Activated T-helper 2 cell treated with anti-CD3 and anti-CD28 coated beads, Interferon-gamma antibody, Interleukin-2, Interleukin-4, amounts not matched to agents 10 μg/mL and 5 μg/mL and 100 μg/mL, durations not matched to agents 14 hours and 24 hours and 36 hours (primary cell): ENCODE measurements around the gene NRG2. TPM values are rescaled to one million over a fixed set of nuclear protein-coding genes. Genes with fewer than 3 reads are reported as not detected.

ENCODE experiments used
- DNase-seq: peaks from one replicate; pipeline ENCODE4 v3.0.0; 2021; ENCODE audit warnings: low spot score
- H3K27ac Mint-ChIP-seq: one replicate; pipeline ENCODE4 v1.8.0; 2021; ENCODE audit warnings: mixed read lengths
- H3K27me3 Mint-ChIP-seq: one replicate; pipeline ENCODE4 v1.8.0; 2021; ENCODE audit warnings: low read depth, mixed read lengths
- H3K36me3 Mint-ChIP-seq: one replicate; pipeline ENCODE4 v1.8.0; 2021; ENCODE audit warnings: low read depth, mixed read lengths
- H3K4me1 Mint-ChIP-seq: one replicate; pipeline ENCODE4 v1.8.0; 2021; ENCODE audit warnings: low read depth, mixed read lengths
- H3K4me3 Mint-ChIP-seq: one replicate; pipeline ENCODE4 v1.8.0; 2021; ENCODE audit warnings: low read depth, mild to moderate bottlenecking, moderate library complexity, mixed read lengths
- H3K9me3 Mint-ChIP-seq: one replicate; pipeline ENCODE4 v1.8.0; 2021; ENCODE audit warnings: mixed read lengths
- intact Hi-C: fragments of 100-400 bp; cut with micrococcal nuclease; formaldehyde crosslinking; loops from one replicate; pipeline ENCODE4 v1.15.1; 2023
- total RNA-seq: library from RNA; stranded (reverse); gene quantifications from 2 replicates; pipeline ENCODE4 v1.2.3, GENCODE V29; 2022

The NRG2 gene
- total RNA-seq, 1 donor from 2014 or later = not detected

DNA sequence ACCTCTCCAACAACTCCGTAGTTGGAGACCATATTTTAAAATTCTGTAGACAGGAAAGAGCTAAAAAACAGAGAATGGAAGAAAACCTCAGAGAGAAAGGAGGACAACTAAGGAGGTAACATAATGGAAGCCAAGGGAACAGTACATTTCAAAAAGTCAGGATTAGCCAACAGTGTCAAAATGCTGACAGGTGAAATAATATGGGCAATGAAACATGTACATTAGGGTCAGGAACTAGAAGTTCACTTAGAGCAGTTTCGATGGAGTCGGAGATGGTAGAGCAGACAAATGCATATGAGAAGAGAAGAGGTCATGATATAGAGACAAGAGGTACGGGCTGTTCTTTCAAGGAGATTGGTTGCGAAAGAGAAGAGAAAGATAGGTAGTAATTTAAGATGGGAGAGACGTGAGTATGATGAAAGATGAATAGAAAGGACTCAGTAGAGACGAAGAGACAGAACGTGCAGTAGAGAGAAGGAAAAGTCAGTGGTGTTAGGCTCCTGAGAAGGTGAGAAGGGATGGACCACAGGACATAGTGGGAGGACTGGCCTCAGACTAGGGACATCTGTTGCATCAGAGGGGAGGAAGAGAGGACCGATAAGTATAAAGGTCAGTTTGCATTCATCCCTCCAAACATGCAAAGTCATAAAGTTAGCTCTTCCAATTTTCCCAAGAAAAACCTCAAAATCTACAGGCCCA, 25.6 kb downstream of the NRG2 start:
- H3K27me3 Mint-ChIP-seq = peaks cover 7% of the 10 kb centered on the region
- intact Hi-C loops = no loop called here
- H3K27ac Mint-ChIP-seq = no peak overlapping the region
- no peaks in the 10 kb centered on the region for H3K4me1 Mint-ChIP-seq
- no peak for DNase-seq
- H3K36me3 Mint-ChIP-seq = no peaks in the 10 kb centered on the region
- H3K9me3 Mint-ChIP-seq = no peaks in the 10 kb centered on the region
- no peak overlapping the region for H3K4me3 Mint-ChIP-seq

DNA sequence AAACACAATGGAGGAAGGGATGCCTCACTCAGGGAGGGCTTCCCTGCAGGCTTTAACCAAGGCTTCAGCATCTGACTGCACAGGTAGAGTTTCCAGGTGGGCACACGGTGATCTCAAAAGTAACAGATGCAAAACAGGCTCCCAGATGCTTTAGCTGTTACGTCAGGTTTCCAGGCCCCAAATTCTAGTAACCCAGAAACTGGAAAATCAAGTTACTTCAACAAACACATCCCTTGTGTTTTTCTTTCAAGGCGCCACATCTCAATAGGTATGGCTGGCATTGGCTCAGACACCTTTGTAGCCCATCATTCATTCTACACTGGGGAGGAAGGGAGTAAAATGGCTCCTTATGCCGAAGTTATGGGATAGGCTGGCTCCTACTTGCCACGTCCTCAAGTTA, 27.4 kb downstream of the NRG2 start:
- intact Hi-C loops = no loop called here
- no peak overlapping the region for H3K27ac Mint-ChIP-seq
- peaks cover 3% of the 10 kb centered on the region for H3K27me3 Mint-ChIP-seq
- H3K9me3 Mint-ChIP-seq = no peaks in the 10 kb centered on the region
- DNase-seq = no peak
- no peak overlapping the region for H3K4me3 Mint-ChIP-seq
- no peaks in the 10 kb centered on the region for H3K36me3 Mint-ChIP-seq
- no peaks in the 10 kb centered on the region for H3K4me1 Mint-ChIP-seq

DNA sequence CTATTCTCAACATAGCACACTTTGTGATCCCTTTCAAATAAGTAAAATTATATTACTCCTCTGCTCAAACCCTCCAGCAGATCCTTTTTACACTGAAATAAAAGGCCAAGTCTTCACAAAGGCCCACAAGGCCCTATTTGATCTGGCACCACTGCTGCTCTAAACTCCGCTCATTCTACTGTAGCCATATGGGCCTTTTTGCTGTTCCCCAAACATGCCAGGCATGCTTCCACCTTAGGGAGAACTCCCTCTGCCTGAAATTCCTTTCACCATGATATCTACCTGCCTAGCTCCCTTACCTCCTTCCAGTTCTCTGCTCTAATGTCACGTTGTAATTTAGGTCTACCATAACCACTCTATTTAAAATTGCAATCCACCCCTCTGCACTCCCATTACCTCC, 28.3 kb downstream of the NRG2 start:
- H3K36me3 Mint-ChIP-seq = no peaks in the 10 kb centered on the region

DNA sequence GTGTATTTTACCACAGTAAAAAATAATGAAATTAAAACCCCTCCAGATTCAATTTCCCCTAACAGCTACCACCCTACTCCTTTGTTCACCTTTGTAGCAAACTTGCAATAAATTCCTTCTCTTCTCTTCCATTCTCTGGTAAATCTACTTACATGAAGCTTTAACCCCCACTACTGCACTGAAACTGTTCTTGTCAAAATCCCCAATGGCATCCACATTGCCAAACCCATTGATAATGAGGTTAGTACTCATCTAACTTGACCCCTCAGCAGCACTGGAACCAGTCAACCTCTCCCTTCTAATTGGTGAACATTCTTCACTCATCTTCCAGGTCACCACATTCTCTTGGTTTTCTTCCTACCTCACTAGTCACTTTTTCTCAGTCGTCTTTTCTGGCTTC, 29.6 kb downstream of the NRG2 start:
- no peaks in the 10 kb centered on the region for H3K4me1 Mint-ChIP-seq
- no peak for DNase-seq
- no peak overlapping the region for H3K27ac Mint-ChIP-seq
- intact Hi-C loops = no loop called here
- no peaks in the 10 kb centered on the region for H3K9me3 Mint-ChIP-seq
- H3K36me3 Mint-ChIP-seq = no peaks in the 10 kb centered on the region
- peaks cover 4% of the 10 kb centered on the region for H3K27me3 Mint-ChIP-seq
- no peak overlapping the region for H3K4me3 Mint-ChIP-seq

More for the DNA sequence above, 28.3 kb downstream of the NRG2 start:
- no peak overlapping the region for H3K27ac Mint-ChIP-seq
- DNase-seq = no peak
- H3K4me1 Mint-ChIP-seq = no peaks in the 10 kb centered on the region
- H3K4me3 Mint-ChIP-seq = no peak overlapping the region
- H3K9me3 Mint-ChIP-seq = no peaks in the 10 kb centered on the region
- intact Hi-C loops = no loop called here
- peaks cover 4% of the 10 kb centered on the region for H3K27me3 Mint-ChIP-seq

DNA sequence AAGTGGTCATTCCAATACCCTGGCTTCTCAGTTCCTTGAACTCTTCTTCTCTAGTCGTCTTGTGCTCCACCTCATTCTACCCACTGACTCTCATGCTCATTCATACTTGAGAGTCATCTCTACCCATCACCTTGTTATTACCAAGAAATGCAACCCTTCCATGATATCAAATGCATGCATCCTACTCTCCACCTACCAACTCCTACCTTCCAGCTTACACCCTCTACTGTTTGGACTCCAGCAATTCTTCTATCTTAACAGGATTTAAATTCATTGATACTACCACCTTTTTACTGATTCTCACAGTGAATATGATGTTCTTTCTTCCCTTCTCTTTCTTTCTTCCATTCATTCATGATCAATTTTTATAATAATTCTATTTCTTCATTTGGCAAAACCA, 30.7 kb downstream of the NRG2 start:
- DNase-seq = no peak
- Mint-ChIP-seq H3K4me1 (no peaks in the 10 kb centered on the region), H3K27ac (no peak overlapping the region), H3K4me3 (no peak overlapping the region), H3K9me3 (no peaks in the 10 kb centered on the region), H3K36me3 (no peaks in the 10 kb centered on the region), H3K27me3 (peaks cover 4% of the 10 kb centered on the region)
- intact Hi-C loops = no loop called here

DNA sequence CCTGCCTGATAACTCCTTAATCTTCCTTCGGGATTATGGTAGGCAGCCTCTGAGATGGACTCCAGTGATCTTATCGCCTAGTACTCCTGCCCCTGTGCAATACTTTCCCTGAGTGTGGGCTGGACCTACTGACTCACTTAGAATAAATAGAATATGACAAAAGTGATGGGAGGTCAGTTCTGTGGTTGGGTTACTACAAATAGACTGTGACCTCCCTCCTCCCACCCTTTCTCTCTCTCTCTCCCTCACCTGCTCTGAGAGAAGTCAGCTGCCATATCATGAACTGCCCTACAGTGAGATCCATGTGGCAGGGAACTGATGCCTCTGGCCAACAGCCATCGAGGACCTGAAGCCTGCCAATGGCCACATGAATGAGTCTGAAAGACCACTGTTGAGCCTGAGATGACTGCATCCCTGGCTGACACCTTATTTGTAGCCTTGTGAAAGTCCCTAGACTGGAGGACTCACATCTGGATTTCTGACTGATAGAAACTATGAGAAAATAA, 31.7 kb downstream of the NRG2 start:
- intact Hi-C loops = no loop called here
- H3K9me3 Mint-ChIP-seq = no peaks in the 10 kb centered on the region
- H3K4me1 Mint-ChIP-seq = no peaks in the 10 kb centered on the region
- no peaks in the 10 kb centered on the region for H3K36me3 Mint-ChIP-seq
- peaks cover 6% of the 10 kb centered on the region for H3K27me3 Mint-ChIP-seq
- no peak for DNase-seq
- no peak overlapping the region for H3K4me3 Mint-ChIP-seq
- H3K27ac Mint-ChIP-seq = no peak overlapping the region

DNA sequence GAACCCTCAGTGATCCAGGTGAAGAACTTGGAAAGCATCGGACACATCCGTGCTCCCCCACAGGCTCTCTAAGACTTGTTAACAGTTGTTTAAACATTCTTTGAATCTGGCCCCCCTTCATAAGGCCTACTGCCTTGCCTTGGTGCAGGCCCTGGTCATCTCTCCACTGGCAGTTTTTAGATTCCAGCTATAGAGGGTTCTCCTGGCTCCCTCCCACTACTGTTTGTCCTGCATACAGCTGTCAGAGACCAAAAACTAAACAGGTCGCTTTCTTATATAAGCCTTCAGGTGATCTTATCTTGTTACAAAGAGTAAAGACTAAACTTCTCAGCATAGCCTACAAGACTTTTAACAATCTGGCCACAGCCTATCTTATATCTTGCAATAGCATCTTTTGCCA, 32.3 kb downstream of the NRG2 start:
- Mint-ChIP-seq H3K36me3 (no peaks in the 10 kb centered on the region), H3K4me1 (no peaks in the 10 kb centered on the region), H3K9me3 (no peaks in the 10 kb centered on the region), H3K27ac (no peak overlapping the region), H3K27me3 (peaks cover 8% of the 10 kb centered on the region), H3K4me3 (no peak overlapping the region)
- intact Hi-C loops = no loop called here
- no peak for DNase-seq

DNA sequence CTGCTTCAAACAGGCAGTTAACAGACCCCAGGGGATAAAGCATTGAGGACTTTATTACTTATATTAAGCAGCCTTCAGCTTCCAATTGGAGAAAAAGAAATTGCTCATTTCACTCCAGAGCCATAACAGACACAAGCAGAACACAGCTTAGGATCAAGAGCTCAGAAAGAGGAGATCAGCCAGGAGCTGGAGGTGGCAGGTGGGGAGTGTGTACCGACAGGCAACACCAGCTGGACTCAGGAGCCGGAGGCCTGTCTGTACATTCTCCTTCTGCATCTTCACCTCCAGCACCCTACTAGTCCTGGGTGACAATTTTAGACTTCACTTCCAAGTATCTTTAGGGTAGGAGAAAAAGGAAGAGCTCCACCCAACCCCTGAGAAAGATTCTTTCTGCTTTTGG, 35.8 kb downstream of the NRG2 start:
- no peaks in the 10 kb centered on the region for H3K9me3 Mint-ChIP-seq
- intact Hi-C loops = no loop called here
- no peaks in the 10 kb centered on the region for H3K36me3 Mint-ChIP-seq
- H3K4me3 Mint-ChIP-seq = no peak overlapping the region
- no peak overlapping the region for H3K27ac Mint-ChIP-seq
- peaks cover 31% of the 10 kb centered on the region for H3K27me3 Mint-ChIP-seq
- DNase-seq = no peak
- H3K4me1 Mint-ChIP-seq = no peaks in the 10 kb centered on the region

DNA sequence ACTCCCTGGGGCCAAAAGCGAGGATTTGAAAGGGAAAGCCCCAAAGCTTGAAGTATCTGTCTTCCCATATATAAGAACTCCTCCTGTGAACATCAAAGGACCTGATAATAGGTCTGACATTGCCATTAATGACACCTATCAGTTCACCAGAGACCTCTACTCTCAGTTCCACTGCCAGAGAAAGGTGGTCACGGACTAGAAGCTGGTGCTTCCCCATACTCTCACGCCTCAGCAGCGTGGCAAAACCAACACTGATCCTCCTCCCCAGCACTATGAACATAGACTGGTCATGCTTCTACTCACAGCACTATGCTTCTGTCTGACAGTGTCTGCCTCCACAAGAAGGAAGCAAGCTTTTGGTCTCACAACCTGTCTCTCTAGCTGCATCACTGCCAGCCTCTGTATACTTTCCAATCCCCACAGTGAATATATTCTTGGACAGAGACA, 37.9 kb downstream of the NRG2 start:
- H3K27me3 Mint-ChIP-seq = peaks cover 37% of the 10 kb centered on the region
- no peak for DNase-seq
- no peaks in the 10 kb centered on the region for H3K36me3 Mint-ChIP-seq
- no peak overlapping the region for H3K4me3 Mint-ChIP-seq
- intact Hi-C loops = no loop called here
- no peaks in the 10 kb centered on the region for H3K4me1 Mint-ChIP-seq
- no peaks in the 10 kb centered on the region for H3K9me3 Mint-ChIP-seq
- H3K27ac Mint-ChIP-seq = no peak overlapping the region

DNA sequence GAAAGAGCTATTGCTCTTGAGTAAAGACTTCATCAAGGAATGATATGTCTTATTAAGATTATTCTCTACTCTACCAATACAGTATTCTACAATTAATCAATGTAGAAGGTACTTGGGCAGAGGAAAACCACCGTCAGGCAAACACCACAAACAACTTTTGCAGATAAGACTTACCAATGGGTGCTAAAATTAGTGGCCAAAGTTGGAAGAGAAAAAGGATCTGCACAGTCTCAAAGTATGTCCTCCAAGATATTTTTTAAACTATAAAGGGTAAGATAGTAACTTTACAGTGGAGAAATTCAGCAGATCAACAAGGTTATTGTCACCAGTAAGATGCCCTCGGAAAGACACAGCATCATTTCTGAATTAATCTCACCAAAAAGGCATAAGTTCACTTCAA, 38.9 kb downstream of the NRG2 start:
- H3K27ac Mint-ChIP-seq = no peak overlapping the region
- peaks cover 33% of the 10 kb centered on the region for H3K27me3 Mint-ChIP-seq
- H3K4me3 Mint-ChIP-seq = no peak overlapping the region
- no peaks in the 10 kb centered on the region for H3K4me1 Mint-ChIP-seq
- no peaks in the 10 kb centered on the region for H3K9me3 Mint-ChIP-seq
- DNase-seq = no peak
- intact Hi-C loops = no loop called here
- no peaks in the 10 kb centered on the region for H3K36me3 Mint-ChIP-seq

DNA sequence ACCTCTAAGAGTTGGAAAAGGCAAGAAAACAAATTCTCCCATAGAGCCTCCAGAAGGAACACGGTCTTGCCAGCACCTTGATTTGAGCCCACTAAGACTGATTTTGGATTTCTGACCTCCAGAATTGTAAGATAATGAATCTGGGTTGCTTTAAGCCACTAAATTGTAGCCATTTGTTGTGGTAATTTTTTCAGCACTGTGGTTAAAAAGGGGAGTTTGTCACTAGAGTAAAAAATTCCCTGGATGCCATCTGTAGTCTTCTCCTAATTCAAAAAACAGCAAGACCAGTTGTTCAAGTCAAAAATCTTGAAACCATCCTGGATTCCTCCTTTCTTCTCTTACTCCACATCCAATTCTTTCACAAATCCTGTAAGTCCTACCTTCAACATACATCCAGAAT, 39.6 kb downstream of the NRG2 start:
- Mint-ChIP-seq H3K27ac (no peak overlapping the region), H3K9me3 (no peaks in the 10 kb centered on the region), H3K36me3 (no peaks in the 10 kb centered on the region), H3K4me3 (no peak overlapping the region), H3K4me1 (no peaks in the 10 kb centered on the region), H3K27me3 (peaks cover 35% of the 10 kb centered on the region)
- DNase-seq = no peak
- intact Hi-C loops = no loop called here

DNA sequence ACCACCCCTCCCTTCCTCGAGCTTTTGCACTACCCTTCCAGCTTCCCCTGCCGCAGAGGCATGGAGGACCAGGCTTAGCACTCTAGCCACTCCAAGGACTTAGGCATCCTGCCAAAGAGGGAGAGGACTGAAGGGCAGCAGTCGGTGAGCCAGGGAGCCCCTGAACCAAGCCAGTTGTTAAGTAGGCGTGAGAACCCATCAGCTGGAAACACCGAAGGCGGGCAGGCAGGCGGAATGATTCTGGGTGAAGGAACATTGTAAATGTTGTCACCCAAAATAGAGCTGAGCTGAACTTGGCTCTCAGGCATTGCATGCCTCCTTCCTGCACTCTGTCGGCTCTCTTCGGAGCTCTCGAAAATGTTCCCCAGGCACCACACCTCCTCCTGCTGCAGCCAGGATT, 42.8 kb downstream of the NRG2 start:
- Mint-ChIP-seq H3K9me3 (no peaks in the 10 kb centered on the region), H3K4me3 (no peak overlapping the region), H3K27me3 (peaks cover 35% of the 10 kb centered on the region), H3K4me1 (no peaks in the 10 kb centered on the region), H3K36me3 (no peaks in the 10 kb centered on the region), H3K27ac (no peak overlapping the region)
- intact Hi-C loops = no loop called here
- no peak for DNase-seq

DNA sequence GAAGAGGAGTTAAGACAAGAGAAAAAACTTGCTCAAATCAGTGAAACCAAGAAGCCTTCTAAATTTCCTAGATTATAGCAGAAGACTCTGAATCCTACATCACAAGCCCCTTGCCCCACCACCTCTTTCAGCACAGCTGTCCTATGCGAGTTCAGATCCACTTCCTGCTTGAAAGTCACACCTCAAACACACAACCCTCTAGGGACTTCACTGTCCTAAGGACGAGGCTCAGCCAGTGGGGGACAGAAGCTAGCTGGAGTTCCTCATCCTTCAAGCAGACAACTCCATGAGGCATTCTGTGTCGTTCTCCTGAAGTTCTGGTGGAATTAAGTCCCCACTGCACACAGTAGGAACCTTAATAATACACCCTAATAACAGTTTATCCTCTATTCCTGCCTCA, 44.3 kb downstream of the NRG2 start:
- no peaks in the 10 kb centered on the region for H3K9me3 Mint-ChIP-seq
- DNase-seq = no peak
- H3K36me3 Mint-ChIP-seq = no peaks in the 10 kb centered on the region
- intact Hi-C loops = no loop called here
- no peak overlapping the region for H3K27ac Mint-ChIP-seq
- peaks cover 29% of the 10 kb centered on the region for H3K27me3 Mint-ChIP-seq
- no peaks in the 10 kb centered on the region for H3K4me1 Mint-ChIP-seq
- H3K4me3 Mint-ChIP-seq = no peak overlapping the region

DNA sequence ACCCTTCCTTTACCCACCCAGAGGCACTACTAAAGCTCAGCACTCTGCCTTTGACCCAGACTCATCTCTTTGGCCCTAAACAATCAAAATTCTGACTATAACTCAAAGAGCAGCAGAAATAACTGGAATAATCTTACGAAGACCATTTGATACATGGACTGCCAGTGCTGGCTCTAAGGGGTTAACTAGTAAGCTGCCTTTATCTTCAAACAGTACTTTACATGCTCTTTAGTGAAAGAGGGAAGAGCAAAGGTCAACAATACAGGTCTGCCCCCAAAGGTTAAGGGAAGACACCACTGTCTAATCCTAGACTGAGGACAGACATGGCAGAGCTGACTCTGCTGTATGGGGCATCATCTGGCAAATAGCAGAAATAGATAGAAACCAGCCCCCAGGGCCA, 45.8 kb downstream of the NRG2 start:
- Mint-ChIP-seq H3K27me3 (peaks cover 26% of the 10 kb centered on the region), H3K36me3 (no peaks in the 10 kb centered on the region), H3K4me1 (no peaks in the 10 kb centered on the region), H3K9me3 (no peaks in the 10 kb centered on the region), H3K4me3 (no peak overlapping the region), H3K27ac (no peak overlapping the region)
- no peak for DNase-seq
- intact Hi-C loops = no loop called here
